NCI-H774 (cell line): ENCODE measurements around the gene ASTN2.

Source experiments
- DNase-seq: peaks from one replicate; lab custom pipeline; 2025; lab: John Stamatoyannopoulos, UW

ASTN2 gene

GRCh38 chr9:117178596-117179375 is 236.1 kb downstream of the ASTN2 start:
- DNase-seq, result no peak

GRCh38 chr9:117170567-117170966 is 244.3 kb downstream of the ASTN2 start:
- no peak for DNase-seq

- no peak for DNase-seq
Observed at GRCh38 chr9:117169089-117169621, 245.7 kb downstream of the ASTN2 start.

GRCh38 chr9:117164512-117164911 is 250.3 kb downstream of the ASTN2 start:
- no peak for DNase-seq

- DNase-seq, result no peak
Observed at GRCh38 chr9:117160254-117160653, 254.6 kb downstream of the ASTN2 start.

GRCh38 chr9:117156771-117157535 is 257.9 kb downstream of the ASTN2 start:
- DNase-seq, result no peak

- no peak for DNase-seq
Observed at GRCh38 chr9:117156144-117156688, 258.6 kb downstream of the ASTN2 start.

GRCh38 chr9:117153021-117153420 is 261.8 kb downstream of the ASTN2 start:
- no peak for DNase-seq

- no peak for DNase-seq
Observed at GRCh38 chr9:117151716-117152115, 263.1 kb downstream of the ASTN2 start.

- DNase-seq, result no peak
Observed at GRCh38 chr9:117149996-117150395, 264.9 kb downstream of the ASTN2 start.

GRCh38 chr9:117145811-117146490 is 268.9 kb downstream of the ASTN2 start:
- no peak for DNase-seq

- DNase-seq, result no peak
Observed at GRCh38 chr9:117145081-117145480, 269.8 kb downstream of the ASTN2 start.

- DNase-seq, result no peak
Observed at GRCh38 chr9:117138231-117138630, 276.6 kb downstream of the ASTN2 start.

GRCh38 chr9:117136461-117136860 is 278.4 kb downstream of the ASTN2 start:
- DNase-seq, result no peak

- DNase-seq, result no peak
Observed at GRCh38 chr9:117135501-117136098, 279.3 kb downstream of the ASTN2 start.

GRCh38 chr9:117134826-117135500 is 279.9 kb downstream of the ASTN2 start:
- DNase-seq, result no peak

- DNase-seq, result no peak
Observed at GRCh38 chr9:117126871-117127270, 288.0 kb downstream of the ASTN2 start.

- no peak for DNase-seq
Observed at GRCh38 chr9:117125531-117125930, 289.3 kb downstream of the ASTN2 start.

- DNase-seq, result no peak
Observed at GRCh38 chr9:117123729-117124128, 291.1 kb downstream of the ASTN2 start.

GRCh38 chr9:117122953-117123352 is 291.9 kb downstream of the ASTN2 start:
- DNase-seq, result no peak

GRCh38 chr9:117122102-117122501 is 292.8 kb downstream of the ASTN2 start:
- DNase-seq, result no peak
